Measurements from ENCODE around the gene PRKACG. TPM values are rescaled to one million over a fixed set of nuclear protein-coding genes. Genes with fewer than 3 reads are reported as not detected.

Gene PRKACG
- total and polyA plus RNA-seq, 2 experiments from 2014 or later, result not detected

DNA sequence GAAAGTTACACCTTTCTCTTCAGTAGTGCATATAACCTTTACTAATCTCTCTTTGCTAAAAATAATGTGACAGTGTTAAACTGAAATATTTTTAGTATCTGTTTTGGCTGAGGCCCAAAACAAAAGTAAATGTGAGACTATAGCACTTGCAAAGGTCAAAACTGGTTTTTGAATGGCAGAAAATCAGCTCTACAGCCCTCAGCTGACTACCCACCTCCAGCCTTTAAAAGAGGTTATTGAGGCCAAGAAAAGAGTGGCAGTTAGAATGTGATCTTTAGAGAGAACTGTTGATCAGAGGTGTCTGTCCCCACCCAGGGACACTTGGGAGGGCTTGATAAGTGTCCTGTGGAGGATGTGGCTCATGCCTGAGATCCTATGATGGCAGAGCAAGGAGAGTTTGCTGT lies 30.9 kb downstream of the PRKACG start:
- Histone ChIP-seq H3K4me2 (ENCODE audit: unreplicated experiment) (no peak overlapping the region), H3K27me3 (replicated peaks; ENCODE audit: insufficient read depth) (no peaks in the 10 kb centered on the region), H4K20me1 (ENCODE audit: insufficient read depth) (no peaks in the 10 kb centered on the region), H3K9ac (no peak overlapping the region), H3K27ac (no peak overlapping the region), H3K9me3 (ENCODE audit: low read depth) (no peaks in the 10 kb centered on the region), H3F3A (ENCODE audit: insufficient read depth) (no peaks in the 10 kb centered on the region), H3K4me1 (ENCODE audit: insufficient read depth) (no peaks in the 10 kb centered on the region), H3K79me2 (ENCODE audit: insufficient read depth) (no peaks in the 10 kb centered on the region), H3K4me3 (no peak overlapping the region), H3K9me2 (ENCODE audit: insufficient read depth) (no peaks in the 10 kb centered on the region), H2AFZ (no peak overlapping the region), H3K36me3 (ENCODE audit: low read depth) (no peaks in the 10 kb centered on the region)
- in situ Hi-C loops (cut with MboI), result no loop called here
- no peak for TF ChIP-seq EZH2phosphoT487 (IDR thresholded peaks at IDR 0.05; ENCODE audit: insufficient read depth, low read depth)
- TF ChIP-seq EZH2 (IDR thresholded peaks at IDR 0.05; ENCODE audit: insufficient read depth, poor library complexity, severe bottlenecking), result no peak
- no peak for DNase-seq

DNA sequence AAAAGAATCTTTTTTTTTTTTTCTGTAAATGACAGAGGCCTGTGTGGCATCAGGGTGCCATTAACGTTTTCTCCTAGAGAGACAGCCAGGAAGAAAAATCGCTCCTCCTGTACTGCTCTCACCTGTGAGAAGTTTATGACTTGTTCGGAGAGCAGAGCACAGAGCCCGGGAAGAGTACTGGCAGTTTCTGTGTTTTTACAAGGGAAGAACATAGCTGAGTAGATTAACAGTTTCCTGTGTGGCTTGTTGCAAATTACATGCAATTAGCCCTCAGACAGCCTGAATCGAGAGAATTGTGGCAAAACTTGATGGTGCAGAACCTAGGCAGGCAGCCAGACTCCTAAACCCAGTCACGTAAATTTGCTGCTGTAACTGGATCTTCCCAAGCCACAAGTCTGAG lies 32.1 kb downstream of the PRKACG start:
- Histone ChIP-seq H3F3A (ENCODE audit: insufficient read depth) (no peaks in the 10 kb centered on the region), H3K4me3 (no peak overlapping the region), H4K20me1 (ENCODE audit: insufficient read depth) (no peaks in the 10 kb centered on the region), H3K4me2 (ENCODE audit: unreplicated experiment) (no peak overlapping the region), H3K4me1 (ENCODE audit: insufficient read depth) (no peaks in the 10 kb centered on the region), H3K9ac (no peak overlapping the region), H3K36me3 (ENCODE audit: low read depth) (no peaks in the 10 kb centered on the region), H3K9me2 (ENCODE audit: insufficient read depth) (no peaks in the 10 kb centered on the region), H3K79me2 (ENCODE audit: insufficient read depth) (no peaks in the 10 kb centered on the region), H3K27ac (no peak overlapping the region), H2AFZ (no peak overlapping the region), H3K9me3 (ENCODE audit: low read depth) (no peaks in the 10 kb centered on the region), H3K27me3 (replicated peaks; ENCODE audit: insufficient read depth) (no peaks in the 10 kb centered on the region)
- no peak for TF ChIP-seq EZH2phosphoT487 (IDR thresholded peaks at IDR 0.05; ENCODE audit: insufficient read depth, low read depth)
- TF ChIP-seq EZH2 (IDR thresholded peaks at IDR 0.05; ENCODE audit: insufficient read depth, poor library complexity, severe bottlenecking), result no peak
- WGBS, 2 experiments (ENCODE audit: low coverage in 1 of 2, low lambda C conversion rate in 2 of 2, missing lambda C conversion rate in 2 of 2), result 2 to 4% methylated on average over 6 of the region's 6 CpGs
- no peak for DNase-seq
- in situ Hi-C loops (cut with MboI), result no loop called here

DNA sequence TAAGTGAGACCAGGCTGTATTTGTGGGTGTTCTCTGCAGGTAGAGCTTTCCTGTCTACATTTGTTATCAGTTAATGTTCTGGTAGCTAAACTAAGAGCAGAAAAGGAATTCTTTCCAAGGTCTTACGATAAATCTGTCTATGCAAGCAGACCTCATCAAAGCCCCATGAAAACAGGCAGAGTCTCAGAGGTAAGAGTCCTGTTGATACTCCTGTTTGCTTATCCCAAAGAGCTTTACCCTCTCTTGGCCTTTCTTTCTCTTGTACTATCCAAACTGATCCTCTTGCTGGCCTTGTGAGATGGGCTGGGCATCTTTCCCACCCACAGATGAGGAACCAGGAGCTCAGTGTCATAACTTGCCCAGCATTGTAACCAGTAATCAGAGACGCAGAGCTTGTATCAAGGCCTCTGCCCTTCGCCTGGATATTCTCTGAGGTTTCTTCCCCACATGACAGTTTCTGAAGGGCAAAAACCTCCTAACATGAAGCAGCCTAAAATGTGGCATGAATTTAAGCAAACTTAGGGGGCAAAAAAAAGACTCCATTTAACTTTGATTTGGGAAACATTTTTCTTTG lies 33.5 kb downstream of the PRKACG start:
- TF ChIP-seq EZH2 (IDR thresholded peaks at IDR 0.05; ENCODE audit: insufficient read depth, poor library complexity, severe bottlenecking) (no peak), EZH2phosphoT487 (IDR thresholded peaks at IDR 0.05; ENCODE audit: insufficient read depth, low read depth) (no peak)
- WGBS, 2 experiments (ENCODE audit: low coverage in 1 of 2, low lambda C conversion rate in 2 of 2, missing lambda C conversion rate in 2 of 2), result 57 to 68% methylated on average over 3 of the region's 3 CpGs
- Histone ChIP-seq H3K9me2 (ENCODE audit: insufficient read depth) (no peaks in the 10 kb centered on the region), H3K36me3 (ENCODE audit: low read depth) (no peaks in the 10 kb centered on the region), H3K27me3 (replicated peaks; ENCODE audit: insufficient read depth) (no peaks in the 10 kb centered on the region), H3K4me3 (no peak overlapping the region), H3K4me1 (ENCODE audit: insufficient read depth) (no peaks in the 10 kb centered on the region), H3K9me3 (ENCODE audit: low read depth) (no peaks in the 10 kb centered on the region), H3K79me2 (ENCODE audit: insufficient read depth) (no peaks in the 10 kb centered on the region), H3K27ac (no peak overlapping the region), H2AFZ (no peak overlapping the region), H4K20me1 (ENCODE audit: insufficient read depth) (no peaks in the 10 kb centered on the region), H3K4me2 (ENCODE audit: unreplicated experiment) (no peak overlapping the region), H3K9ac (no peak overlapping the region), H3F3A (ENCODE audit: insufficient read depth) (no peaks in the 10 kb centered on the region)
- in situ Hi-C loops (cut with MboI), result no loop called here
- DNase-seq, result no peak

DNA sequence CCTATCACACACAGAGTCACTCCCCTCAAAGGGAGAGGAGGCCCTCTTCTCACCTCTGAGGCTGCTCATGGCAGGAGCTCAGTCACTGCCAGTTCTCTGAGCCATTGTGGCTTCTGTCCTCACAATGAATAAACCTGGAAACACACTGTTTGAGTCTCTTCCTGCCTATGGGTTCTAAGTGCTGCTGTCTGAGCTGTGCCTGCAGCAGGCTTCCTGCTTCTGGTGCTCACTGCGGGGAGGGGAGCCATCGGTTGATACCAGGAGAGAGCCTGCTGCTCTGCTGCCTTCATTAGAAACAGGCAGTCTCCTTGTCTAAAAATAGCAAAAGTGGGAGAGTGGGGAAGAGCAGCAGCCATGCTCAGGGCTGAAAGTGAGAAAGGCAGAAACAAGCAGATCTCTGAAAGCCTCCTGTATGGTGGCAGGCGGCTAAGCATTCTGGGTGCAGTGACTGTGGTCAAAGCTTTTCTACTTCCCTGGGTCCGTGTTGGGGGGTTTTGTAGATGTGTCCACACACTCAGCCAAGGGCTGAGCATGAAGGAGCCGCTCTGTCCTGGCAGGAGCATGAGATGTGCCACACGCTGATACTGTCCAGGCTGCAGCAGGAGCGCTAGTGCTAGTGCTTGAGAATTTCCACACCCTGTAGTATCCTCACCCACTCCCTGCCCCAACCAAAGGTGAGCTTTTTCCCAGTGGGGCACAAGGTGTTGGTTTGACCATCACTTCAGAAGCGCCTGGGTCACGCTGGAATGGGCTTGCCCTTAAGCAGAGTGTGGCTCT lies 34.2 kb downstream of the PRKACG start:
- no peak for TF ChIP-seq EZH2 (IDR thresholded peaks at IDR 0.05; ENCODE audit: insufficient read depth, poor library complexity, severe bottlenecking)
- TF ChIP-seq EZH2phosphoT487 (IDR thresholded peaks at IDR 0.05; ENCODE audit: insufficient read depth, low read depth), result no peak
- in situ Hi-C loops (cut with MboI), result no loop called here
- no peaks in the 10 kb centered on the region for H3K79me2 ChIP-seq (ENCODE audit: insufficient read depth)
- H4K20me1 ChIP-seq (ENCODE audit: insufficient read depth), result no peaks in the 10 kb centered on the region
- no peak overlapping the region for H3K4me3 ChIP-seq
- no peak for DNase-seq
- H3K9ac ChIP-seq, result no peak overlapping the region
- no peaks in the 10 kb centered on the region for H3K9me2 ChIP-seq (ENCODE audit: insufficient read depth)
- 34% methylated on average over 9 of the region's 9 CpGs for WGBS, 2 experiments (ENCODE audit: low coverage in 1 of 2, low lambda C conversion rate in 2 of 2, missing lambda C conversion rate in 2 of 2)
- H2AFZ ChIP-seq, result no peak overlapping the region
- no peaks in the 10 kb centered on the region for H3K4me1 ChIP-seq (ENCODE audit: insufficient read depth)
- H3K27ac ChIP-seq, result no peak overlapping the region
- H3F3A ChIP-seq (ENCODE audit: insufficient read depth), result no peaks in the 10 kb centered on the region
- no peaks in the 10 kb centered on the region for H3K27me3 ChIP-seq (replicated peaks; ENCODE audit: insufficient read depth)
- H3K4me2 ChIP-seq (ENCODE audit: unreplicated experiment), result no peak overlapping the region
- no peaks in the 10 kb centered on the region for H3K9me3 ChIP-seq (ENCODE audit: low read depth)
- H3K36me3 ChIP-seq (ENCODE audit: low read depth), result no peaks in the 10 kb centered on the region
